Retina (tissue), 1 donor: ENCODE results near the gene NFE2L3.
"Not testable (repeated sequence)": the region's sequence is repeated elsewhere in the genome, so short reads cannot be mapped to it uniquely, and the experiment has no call there.

Experiments
- DNase-seq: peaks from one replicate; pipeline ENCODE4 v3.0.0-alpha.2; 2016

The NFE2L3 gene, protein sequence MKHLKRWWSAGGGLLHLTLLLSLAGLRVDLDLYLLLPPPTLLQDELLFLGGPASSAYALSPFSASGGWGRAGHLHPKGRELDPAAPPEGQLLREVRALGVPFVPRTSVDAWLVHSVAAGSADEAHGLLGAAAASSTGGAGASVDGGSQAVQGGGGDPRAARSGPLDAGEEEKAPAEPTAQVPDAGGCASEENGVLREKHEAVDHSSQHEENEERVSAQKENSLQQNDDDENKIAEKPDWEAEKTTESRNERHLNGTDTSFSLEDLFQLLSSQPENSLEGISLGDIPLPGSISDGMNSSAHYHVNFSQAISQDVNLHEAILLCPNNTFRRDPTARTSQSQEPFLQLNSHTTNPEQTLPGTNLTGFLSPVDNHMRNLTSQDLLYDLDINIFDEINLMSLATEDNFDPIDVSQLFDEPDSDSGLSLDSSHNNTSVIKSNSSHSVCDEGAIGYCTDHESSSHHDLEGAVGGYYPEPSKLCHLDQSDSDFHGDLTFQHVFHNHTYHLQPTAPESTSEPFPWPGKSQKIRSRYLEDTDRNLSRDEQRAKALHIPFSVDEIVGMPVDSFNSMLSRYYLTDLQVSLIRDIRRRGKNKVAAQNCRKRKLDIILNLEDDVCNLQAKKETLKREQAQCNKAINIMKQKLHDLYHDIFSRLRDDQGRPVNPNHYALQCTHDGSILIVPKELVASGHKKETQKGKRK

DNA sequence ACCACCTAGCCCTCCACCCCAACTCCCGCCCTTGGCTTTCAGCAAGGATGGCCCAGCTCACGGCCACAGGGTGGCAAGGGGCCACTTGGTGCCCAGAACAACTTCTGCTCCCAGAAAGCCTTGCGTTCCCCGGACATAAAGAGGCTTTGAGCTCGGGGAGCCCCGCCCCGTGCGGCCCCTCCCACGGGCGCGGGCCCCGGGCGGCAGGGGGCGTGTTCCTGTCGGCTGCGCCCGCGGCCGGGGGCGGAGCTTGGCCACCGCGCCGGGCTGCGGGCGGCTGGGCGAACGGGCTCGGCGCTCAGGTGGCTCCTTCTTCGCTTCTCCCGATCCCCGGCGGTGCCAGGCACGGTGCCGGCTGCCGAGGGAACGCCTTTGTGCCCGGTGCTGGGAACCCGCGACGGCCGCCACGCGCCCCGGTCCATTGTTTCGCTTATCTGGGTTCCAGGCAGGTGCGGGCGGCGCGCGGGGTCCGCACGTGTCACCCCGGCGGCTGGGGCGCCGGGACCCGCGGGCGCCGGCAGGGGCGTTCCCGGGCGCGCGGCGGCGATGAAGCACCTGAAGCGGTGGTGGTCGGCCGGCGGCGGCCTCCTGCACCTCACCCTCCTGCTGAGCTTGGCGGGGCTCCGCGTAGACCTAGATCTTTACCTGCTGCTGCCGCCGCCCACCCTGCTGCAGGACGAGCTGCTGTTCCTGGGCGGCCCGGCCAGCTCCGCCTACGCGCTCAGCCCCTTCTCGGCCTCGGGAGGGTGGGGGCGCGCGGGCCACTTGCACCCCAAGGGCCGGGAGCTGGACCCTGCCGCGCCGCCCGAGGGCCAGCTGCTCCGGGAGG lies at the start of gene NFE2L3:
Gene NFE2L3 (plus strand): TSS at position 246 of the 829 bp plus-strand sequence. CDS start 301 bp downstream, at position 547.
- DNase-seq, result peak; percentile 76

DNA sequence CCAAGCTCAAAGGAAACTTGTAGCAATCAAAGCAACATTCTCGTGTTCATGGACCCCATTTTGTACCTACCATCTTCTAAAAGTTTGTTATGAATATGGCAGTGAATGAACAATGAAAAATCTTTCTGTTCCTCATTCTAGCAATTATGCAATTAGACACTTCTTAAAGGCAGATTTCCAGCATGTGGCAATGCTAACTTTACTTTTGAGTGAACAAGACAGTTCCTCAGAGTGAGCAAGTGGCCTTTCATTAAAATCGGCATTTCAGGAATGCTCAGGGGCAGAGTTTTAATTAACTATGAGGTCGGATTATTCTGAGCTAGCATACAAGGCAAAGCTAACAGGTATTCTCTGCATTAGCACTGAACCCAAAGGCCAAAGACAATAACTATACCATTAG lies 48.4 kb upstream of the NFE2L3 start:
- DNase-seq, result peak; percentile 16

DNA sequence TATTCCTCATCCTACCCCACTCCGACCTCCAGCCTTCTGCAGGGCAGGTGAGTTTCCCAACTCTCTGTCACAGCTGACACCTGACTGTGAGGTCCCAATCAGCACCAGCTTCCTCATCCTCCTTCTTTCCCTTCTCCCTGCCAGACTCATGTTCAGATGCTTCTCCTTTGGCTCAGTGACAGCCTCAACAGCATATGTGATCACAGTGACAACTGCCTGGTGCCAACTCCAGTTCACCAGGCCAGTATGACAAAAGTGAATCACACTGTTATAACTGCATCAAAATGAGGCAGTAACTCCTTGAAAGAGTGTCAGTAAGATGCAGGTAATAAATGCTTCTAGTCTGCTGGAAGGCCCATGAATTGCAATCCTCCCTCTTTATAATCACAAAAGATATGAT lies 46.8 kb upstream of the NFE2L3 start:
- DNase-seq, result no peak

DNA sequence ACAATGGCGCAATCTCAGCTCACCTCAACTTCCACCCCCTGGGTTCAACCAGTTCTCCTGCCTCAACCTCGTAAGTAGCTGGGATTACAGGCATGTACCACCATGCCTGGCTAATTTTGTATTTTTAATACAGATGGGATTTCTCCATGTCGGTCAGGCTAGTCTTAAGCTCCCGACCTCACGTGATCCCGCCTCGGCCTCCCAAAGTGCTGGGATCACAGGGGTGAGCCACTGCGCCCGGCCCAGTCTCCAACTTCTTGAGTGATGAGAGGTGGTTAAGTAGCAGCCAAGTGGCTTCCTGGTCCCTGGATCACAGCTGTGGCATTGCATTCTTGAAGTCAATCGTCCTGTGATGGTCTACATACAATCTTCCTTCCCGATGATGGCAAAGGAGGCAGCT lies 46.1 kb upstream of the NFE2L3 start:
- DNase-seq, result no peak

DNA sequence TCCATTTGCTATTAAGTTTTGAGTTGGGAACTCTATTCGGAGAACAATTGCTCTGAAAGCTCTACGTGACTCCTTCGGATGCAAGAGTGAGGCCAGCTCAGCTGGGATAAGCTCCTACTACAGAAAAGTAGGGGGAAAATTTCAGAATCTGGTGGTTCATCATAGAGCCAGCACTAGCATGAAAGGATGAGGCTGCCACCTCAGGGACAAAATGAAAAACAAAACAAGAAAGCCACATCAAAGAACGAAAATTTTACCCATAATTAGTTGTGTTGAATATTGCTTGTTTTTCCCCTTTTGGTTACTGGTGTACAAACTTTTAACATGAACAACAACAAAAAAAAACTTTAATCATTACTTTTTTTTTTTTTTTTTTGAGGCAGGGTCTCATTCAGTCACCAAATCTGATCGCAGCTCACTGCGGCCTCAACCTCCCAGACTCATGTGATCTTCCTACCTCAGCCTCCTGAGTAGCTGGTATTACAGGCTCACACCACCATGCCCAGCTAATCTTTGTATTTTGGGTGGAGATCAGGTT lies 39.7 kb upstream of the NFE2L3 start:
- DNase-seq, result no peak

DNA sequence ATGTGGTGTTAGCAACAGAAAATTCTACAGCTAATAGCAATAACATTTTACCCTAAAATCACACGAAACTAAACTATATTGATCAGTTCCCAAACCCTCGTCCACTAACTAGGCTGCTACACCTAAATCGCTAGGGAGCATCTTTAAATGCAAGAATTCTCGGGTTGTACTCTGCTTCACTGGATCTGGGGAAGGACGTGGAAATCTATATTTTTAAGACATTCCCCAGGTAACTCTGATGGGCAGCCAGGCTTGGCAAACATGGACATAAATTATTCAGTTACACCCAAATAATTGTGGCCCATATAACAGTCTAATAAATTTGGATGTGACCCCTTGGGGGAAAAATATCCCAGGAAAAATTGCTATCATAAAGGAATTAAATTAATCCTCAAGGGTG lies 36.3 kb upstream of the NFE2L3 start:
- no peak for DNase-seq

DNA sequence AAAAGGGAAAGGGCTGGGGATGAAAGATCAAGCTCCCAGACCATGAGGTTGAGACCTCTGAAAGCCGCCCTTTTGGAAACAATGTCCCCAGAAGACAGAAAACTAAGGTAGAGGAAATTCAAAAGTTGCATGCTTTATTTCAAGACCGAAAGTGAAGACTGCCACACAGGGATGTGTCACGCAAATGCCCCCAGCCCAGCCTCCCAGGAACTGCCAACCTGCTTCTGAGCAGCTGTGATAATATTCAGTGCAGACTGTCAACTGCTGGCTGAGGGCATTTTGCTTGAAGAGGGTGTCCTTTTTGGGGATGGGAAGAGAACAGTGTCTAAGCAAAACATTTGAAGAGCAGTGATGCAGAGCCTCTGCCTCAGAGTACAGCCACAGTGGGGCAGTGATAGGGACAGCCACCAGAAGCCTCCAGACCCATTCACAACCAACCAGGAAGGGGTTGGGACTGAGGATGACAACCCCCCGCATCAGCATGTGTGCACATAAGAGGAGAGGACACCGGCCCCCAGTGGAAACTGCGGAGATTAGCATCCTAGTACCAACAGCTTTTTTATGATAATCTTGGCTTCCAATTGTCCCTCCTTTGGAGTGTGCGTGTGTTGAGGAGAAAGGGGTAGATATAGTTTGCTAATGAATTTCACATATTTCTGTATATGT lies 34.7 kb upstream of the NFE2L3 start:
- DNase-seq, result peak; percentile 10

DNA sequence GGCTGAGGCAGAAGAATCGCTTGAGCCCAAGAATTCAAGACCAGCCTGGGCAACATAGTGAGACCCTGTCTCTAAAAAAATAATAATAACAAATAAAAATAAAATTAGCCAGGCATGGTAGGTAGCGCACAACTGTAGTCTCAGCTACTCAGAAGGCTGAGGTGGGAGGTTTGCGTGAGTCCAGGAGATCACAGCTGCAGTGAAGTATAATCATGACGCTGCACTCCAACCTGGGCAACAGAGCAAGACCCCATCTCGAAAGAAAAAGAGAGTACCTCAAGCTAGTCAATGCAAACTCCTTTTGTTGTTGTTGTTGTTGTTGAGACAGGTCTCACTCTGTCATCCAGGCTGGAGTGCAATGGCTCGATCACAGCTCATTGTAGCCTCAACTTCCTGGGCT lies 34.0 kb upstream of the NFE2L3 start:
- DNase-seq, result no peak

DNA sequence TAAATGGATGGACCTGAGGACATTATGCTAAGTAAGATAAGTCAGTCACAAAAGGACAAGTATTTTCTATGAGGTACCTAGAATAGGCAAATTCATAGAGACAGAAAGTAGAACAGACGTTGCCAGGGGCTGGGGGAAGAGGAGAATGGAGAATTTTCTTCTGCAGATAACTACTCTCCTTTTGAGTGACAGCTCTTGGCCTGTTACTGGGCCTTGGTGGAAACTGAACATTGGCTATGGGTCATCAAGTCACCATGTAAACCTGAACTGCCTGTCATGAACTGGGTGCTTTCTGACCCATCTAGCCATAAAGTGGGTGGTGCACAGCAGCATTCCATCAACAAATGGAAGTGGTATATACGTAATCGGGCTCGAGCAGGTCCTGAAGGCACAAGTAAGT lies 29.3 kb upstream of the NFE2L3 start:
- no peak for DNase-seq

DNA sequence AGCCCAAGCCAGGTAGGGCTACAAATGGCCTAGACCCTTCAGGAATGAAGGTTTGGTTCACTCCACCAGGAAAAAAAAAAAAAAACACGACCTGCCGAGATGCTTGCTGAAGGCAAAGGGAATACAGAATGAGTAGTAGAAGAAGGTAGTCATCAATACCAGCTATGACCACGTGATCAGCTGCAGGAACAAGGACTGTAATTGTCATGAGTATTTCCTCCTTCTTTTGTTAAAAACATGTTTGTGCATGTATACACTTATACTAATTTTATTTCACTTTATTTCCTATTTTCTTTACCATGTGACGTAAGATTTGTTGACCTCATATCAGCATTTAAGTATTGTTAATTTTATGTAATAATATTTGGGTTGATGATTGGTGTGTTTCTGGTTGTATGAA lies 27.2 kb upstream of the NFE2L3 start:
- DNase-seq, result not testable (repeated sequence)

DNA sequence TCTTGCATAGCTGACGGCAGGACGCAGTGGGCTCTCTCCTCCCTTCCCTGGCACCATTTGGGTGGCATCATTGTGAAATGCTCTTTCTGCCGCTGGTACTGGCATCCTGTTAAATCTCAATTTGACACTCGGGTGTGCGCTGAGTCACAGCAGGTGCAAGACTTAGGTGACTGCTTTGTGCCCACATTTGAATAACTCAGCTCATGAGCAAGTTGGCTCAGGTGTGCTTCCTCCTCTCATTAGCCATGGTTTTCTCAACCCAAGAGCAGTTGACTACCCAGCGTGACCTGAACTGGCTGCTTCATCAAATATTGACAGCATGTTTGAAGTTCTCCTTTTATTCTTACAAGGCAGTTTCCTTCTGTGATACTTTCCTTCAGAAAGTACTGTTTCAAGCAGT lies 24.6 kb upstream of the NFE2L3 start:
- DNase-seq, result no peak

DNA sequence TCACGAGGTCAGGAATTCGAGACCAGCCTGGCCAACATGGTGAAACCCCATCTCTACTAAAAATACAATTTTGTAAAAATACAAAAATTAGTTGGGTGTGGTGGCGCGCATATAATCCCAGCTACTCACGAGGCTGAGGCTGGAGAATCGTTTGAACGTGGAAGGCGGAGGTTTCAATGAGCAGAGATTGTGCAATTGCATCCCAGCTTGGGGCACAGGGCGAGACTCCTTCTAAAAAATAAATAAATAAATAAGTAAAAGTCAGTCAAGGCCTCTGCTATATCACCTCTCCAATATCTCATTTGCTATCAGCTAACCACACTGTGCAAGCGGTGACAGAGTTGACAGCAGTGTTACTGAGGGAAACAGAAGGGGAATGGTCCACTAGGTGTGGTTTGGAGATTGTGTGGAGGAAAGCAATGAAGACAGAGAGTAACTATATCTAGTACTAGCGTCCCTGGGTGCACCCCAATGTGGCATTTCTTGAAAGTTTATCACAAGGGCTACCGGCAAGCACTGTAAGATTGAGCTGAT lies 20.9 kb upstream of the NFE2L3 start:
- DNase-seq, result no peak

DNA sequence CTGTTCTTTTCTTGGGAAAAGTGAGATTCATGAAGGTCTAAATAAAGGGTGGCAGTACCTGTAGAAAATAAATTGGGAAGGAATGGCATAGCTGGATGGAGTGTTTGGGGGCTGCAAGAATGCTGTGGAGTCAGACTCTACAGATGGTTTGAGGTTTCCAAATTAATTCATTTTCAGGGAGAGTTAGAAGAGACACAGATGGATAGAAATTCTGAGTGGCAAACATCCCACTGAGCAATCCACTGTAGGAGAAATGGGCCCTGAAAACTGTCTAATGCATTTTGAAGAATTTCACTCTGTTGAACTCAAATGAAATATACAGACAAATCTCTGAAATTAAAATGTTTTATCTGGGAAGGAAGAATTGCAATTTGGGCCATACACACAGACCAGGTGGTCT lies 16.9 kb upstream of the NFE2L3 start:
- no peak for DNase-seq

DNA sequence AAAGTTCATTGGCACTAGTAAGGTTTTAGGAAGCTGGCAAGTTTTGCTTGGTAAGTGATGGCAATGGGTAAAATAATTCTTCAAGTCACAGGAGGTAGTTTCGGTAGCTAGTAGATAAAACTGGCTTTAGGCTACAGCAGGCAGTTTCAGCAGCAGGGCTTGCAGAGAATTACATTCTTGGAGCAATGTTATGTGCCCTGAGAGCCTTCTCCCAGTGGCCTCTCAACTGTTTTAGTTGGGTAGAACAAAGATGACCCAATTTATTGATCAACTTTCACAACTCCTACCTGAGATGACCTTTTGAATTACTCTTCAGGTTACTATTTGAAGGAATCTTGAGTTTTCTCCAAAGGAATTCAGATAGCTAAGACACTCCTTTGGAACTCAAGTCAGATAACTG lies 16.4 kb upstream of the NFE2L3 start:
- DNase-seq, result no peak

DNA sequence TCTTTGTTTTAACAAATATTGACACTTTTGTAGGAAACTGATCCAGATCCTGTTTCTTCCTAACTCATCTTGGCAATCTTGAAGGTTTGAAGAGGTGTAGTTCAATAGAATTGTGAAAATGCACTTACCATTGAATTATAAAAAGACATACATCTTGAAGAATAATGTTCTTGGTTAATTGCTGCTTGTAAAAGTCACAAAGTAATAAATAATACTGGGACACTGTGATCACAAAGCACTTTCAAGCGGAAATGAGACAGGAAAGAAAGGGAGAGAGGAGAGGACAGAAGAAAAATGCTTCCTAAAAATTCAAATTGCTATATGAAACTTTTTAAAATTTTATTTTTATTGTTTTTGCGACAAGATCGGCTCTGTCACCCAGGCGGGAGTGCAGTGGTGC lies 15.2 kb upstream of the NFE2L3 start:
- DNase-seq, result no peak

DNA sequence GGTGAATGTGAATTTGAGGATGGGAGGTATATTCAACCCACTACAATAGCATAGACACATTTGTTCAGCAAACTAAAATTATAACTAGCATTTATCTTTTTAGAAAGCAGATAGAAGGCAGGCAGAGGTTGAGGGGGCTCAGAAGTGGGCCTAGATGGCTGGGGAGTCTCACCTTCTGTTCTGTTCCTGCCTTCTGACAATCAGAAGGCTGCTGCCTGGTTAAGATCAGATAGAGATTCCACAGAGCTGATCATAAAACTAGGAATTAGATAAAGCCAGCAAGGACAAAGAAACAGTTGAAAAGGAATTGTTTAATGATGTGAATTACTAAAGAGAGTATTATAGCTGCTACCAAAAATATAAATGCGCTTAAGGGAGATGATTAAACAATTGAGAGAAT lies 11.6 kb upstream of the NFE2L3 start:
- DNase-seq, result no peak

DNA sequence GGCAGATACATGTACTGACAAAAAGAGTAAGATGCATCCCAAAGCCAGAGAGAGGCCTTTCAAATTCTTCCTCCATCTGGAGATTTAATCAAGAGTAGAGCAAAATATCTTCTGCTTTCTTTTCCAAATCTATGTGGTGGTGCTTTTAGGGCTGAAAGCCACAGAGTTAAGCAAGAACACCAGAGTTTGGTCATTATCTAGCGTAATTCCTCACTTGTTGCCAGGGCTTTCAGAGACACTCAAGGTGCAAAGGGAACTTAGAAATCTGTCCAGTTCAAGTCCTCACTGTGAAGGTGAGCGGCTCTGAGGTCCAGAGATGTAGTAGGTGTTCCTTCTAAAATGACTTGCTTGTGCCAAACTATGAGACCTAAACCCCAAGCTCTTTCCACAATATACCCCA lies 10.9 kb upstream of the NFE2L3 start:
- DNase-seq, result no peak

DNA sequence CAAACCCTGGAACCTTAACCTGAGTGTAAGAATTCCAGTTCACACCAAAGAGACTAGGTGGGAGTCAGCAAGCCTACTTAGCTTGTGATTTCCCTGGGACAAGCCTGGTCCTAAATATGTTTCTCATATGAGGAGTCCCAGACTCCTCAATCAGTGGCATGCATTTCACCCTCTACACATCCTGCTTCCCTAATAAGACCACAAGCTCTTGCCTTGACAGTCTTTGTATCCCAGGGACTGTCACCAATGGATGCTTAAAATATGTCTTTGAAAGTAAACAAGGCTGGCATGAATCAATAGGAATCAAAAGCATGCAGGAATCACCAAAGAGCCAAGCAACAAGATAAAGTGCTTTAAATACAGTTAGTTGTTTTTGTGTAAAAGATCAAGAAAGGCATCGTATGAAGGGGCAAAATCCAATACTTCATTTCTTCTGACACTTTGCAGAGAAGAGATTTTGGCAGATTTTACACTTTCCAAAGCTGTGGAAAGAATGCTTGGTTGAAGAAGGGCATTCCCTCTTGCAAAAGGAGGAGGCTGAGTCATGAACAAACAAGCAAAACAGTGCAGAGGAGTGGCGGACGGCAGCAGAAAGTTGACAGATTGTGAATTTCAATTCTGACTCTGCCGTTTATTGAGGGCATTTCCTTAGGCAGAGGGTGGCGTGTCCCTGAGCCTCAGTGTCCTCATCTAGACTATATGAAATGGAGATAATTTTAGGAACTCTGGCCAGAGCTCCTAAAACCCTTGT lies 8.5 kb upstream of the NFE2L3 start:
- DNase-seq, result no peak

DNA sequence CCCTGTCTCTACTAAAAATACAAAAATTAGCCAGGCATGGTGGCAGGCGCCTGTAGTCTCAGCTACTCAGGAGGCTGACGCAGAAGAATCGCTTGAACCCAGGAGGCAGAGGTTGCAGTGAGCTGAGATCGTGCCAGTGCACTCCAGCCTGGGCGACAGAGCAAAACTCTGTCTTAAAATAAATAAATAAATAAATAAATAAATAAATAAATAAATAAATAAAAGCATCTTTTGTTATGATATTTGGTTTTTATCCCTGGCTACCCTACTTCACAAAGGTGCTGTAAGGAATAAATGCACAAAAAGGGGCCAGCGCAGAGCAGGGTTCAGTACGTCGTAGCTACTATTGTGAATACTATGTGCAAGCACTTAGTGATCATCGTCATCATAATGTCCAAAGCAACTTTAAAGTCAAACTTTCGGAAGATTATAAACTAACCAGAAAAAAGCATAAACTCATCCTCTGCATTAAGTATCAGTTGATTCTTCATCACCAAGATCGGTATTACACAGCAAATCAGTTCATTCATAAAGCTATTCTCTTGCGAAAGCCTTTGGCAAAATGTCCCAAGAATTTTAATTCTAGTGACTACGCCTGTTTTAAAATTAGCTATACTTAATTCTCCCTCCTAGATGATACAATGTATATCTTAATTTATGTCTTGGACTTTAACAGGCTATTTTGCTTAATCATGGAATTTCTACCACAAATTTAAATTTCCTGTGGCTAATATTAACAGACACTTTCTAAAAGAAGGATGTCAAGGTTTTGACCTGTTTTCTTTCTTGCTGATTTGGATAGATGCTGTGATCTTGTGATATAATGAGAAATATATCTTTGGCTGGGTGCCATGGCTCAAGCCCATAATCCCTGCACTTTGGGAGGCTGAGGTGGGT lies 7.6 kb upstream of the NFE2L3 start:
- no peak for DNase-seq

DNA sequence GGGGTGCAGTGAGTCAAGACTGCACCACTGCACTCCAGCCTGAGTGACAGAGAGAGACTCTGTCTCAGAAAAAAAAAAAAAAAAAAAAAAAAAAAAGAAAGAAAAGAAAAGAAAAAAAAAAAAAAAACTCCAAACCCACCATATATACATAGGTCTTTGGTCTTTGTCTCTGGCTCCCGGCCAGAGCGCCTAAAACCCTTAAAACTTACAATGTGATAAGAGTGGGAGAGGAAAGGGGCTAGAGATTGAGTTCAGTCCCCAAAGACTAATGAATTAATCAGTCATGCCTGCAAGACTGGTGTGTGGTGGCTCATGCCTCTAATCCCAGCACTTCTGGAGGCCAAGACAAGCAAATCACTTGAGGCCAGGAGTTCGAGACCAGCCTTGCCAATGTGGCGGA lies 6.8 kb upstream of the NFE2L3 start:
- no peak for DNase-seq

DNA sequence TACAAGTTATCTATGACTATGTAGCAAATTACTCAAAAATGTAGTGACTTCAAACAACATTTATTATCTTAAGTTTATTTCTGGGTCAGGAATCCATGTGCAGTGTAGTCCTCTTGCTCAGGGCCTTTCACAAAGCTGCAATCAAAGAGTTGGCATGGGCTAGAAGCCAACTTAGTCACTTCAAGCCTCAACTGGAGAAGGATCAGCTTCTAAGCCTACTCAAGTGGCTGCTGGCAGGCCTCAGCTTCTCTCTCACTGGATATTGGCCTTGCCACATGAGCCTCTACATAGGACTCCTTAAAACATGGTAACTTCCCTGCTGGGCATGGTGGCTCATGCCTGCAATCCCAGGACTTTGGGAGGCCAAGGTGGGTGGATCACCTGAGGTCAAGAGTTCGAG lies 5.0 kb upstream of the NFE2L3 start:
- no peak for DNase-seq
